Measurements from ENCODE around the gene GPR132. TPM values are rescaled to one million over a fixed set of nuclear protein-coding genes. Genes with fewer than 3 reads are reported as not detected.

GPR132 gene
- total and polyA plus RNA-seq, 9 of the 15 experiments (the other 6 are each of a cell fraction or from before 2014, with no cell fraction given), result 0.01 to 1.1 (median 0.25) TPM; not detected in 1

- Histone ChIP-seq H3K4me1 (replicated peaks in 1 of 2; ENCODE audit: control insufficient read depth in 2 of 2, insufficient read depth in 2 of 2, low read length in 2 of 2) (peaks cover 36 to 37% of the 10 kb centered on the region in 2 experiments), H2AFZ (ENCODE audit: low read depth, low read length) (no peak overlapping the region), H3K36me3 (ENCODE audit: control insufficient read depth, insufficient read depth, low read length) (peaks cover 63% of the 10 kb centered on the region; the same call in 2 of the 3 replicates), H3K27ac (ENCODE audit: extremely low read depth, low read depth, low read length) (peak overlapping the region; percentile 71; the same call in 1 of the 3 replicates), H3K4me3 (no peak overlapping the region; the same call in 1 of the 2 replicates), H3K9me1 (ENCODE audit: control insufficient read depth, insufficient read depth, low read length) (peaks cover 4% of the 10 kb centered on the region), H3K9me3 (replicated peaks; ENCODE audit: control insufficient read depth, insufficient read depth, low read depth, low read length) (no peaks in the 10 kb centered on the region), H3K4me2 (ENCODE audit: insufficient read depth, low read length) (peak overlapping the region; percentile 72; the same call in 1 of the 2 replicates), H3K27me3 (ENCODE audit: control insufficient read depth in 2 of 2, insufficient read depth in 2 of 2, low read length in 2 of 2) (no peaks in the 10 kb centered on the region), H3K79me2 (ENCODE audit: control insufficient read depth, insufficient read depth, low read length) (peaks cover 100% of the 10 kb centered on the region), H3K9ac (ENCODE audit: insufficient read depth in 1 of 2, low read depth in 2 of 2, low read length in 2 of 2) (peak overlapping the region; percentile 48 to 53; a peak in 2 of 4 replicates), H4K20me1 (replicated peaks; ENCODE audit: control insufficient read depth, insufficient read depth, low read length) (peaks cover 55% of the 10 kb centered on the region)
- 43% methylated on average over 4 of the region's 4 CpGs for WGBS (ENCODE audit: insufficient coverage, low coverage, missing lambda C conversion rate)
- in situ Hi-C loops (cut with MboI) (no loop called here), intact Hi-C loops (cut with micrococcal nuclease) (loop anchor here (5.0 kb wide), 1 partner anchor 37 kb away; the partner anchor contains the start of gene AHNAK2)
- FAIRE-seq (no peak), ATAC-seq (no peak), DNase-seq (ENCODE audit: extremely low read depth in 1 of 4, low spot score in 3 of 4) (no peak)
- no TSS peak for BruUV-seq (replicated peaks)
- TF ChIP-seq POU5F1 (IDR thresholded peaks at IDR 0.05; ENCODE audit: borderline replicate concordance, low read depth, low read length, partially characterized antibody) (no peak), ILF3 (IDR thresholded peaks at IDR 0.05; ENCODE audit: borderline replicate concordance) (no peak), HNRNPH1 (optimal IDR thresholded peaks at IDR 0.05; ENCODE audit: low read depth, low read length) (no peak), POLR2H (tag; IDR thresholded peaks at IDR 0.05; ENCODE audit: low read depth) (no peak), KHSRP (IDR thresholded peaks at IDR 0.05) (no peak), PML (IDR thresholded peaks at IDR 0.05; ENCODE audit: low read length) (no peak), NCOA6 (IDR thresholded peaks at IDR 0.05) (no peak), YBX1 (IDR thresholded peaks at IDR 0.05) (no peak), HNRNPK (IDR thresholded peaks at IDR 0.05; ENCODE audit: low read depth, low read length, poor library complexity, severe bottlenecking) (no peak), BCOR (IDR thresholded peaks at IDR 0.05) (no peak), ARID3A (IDR thresholded peaks at IDR 0.05; ENCODE audit: borderline replicate concordance, low read depth, low read length) (no peak), ZFP36 (IDR thresholded peaks at IDR 0.05; ENCODE audit: low read depth, low read length, partially characterized antibody) (no peak), MCM3 (IDR thresholded peaks at IDR 0.05) (no peak), SMC3 (conservative IDR thresholded peaks at IDR 0.05; ENCODE audit: insufficient read depth, low read depth, low read length) (no peak)
- POLR2A ChIA-PET, result interaction anchor here (4.0 kb wide), 1 partner anchor 9 kb away, joined by 28 read pairs; no protein-coding TSS in a partner anchor
- CTCF ChIA-PET (ENCODE audit: low intra/inter-chr PET ratio), result no interaction called here
Observed at GRCh38 chr14:105014631-105015030, 50.6 kb downstream of the GPR132 start.

Measured in K562 (cell line).